H1 (cell line): ENCODE results near the gene SIRT3. TPM values are rescaled to one million over a fixed set of nuclear protein-coding genes. Genes with fewer than 3 reads are reported as not detected.

Experiments used
- CTCF ChIA-PET: fragments of 300-600 bp; sonication (Branson Sonifier 250); formaldehyde crosslinking; loops from one replicate; lab custom pipeline; 2021; ENCODE audit not compliant: partially characterized antibody; lab: Charles Lee
- POLR2A ChIA-PET: fragments of 300-600 bp; sonication (Branson Sonifier 250); formaldehyde crosslinking; loops from one replicate; lab custom pipeline; 2021; ENCODE audit warnings: inconsistent platforms; ENCODE audit not compliant: partially characterized antibody; lab: Charles Lee
- DNase-seq, 2 experiments: peaks; one replicate each; pipeline versions ENCODE4 v3.0.0 to v3.0.0-alpha.2; 2010 to 2022; ENCODE audit warnings: low spot score in 2 of 2, low read depth in 1 of 2, mixed read lengths in 1 of 2
- FAIRE-seq: peaks from 2 replicates; lab custom pipeline; 2011; peaks lifted over from hg19 to GRCh38; lab: Jason Lieb, UNC
- H2AFZ ChIP-seq: 2 replicates; pipeline ENCODE4 v1.8.1; 2012; ENCODE audit warnings: low read length, inconsistent platforms
- H2AK5ac ChIP-seq: 2 replicates; pipeline ENCODE4 v1.6.1; 2013; ENCODE audit warnings: low read depth, low read length
- H2BK120ac ChIP-seq: replicated peaks from 2 replicates; pipeline ENCODE3; 2013; ENCODE audit warnings: low read depth, low read length, inconsistent platforms
- H2BK12ac ChIP-seq: 2 replicates; pipeline ENCODE4 v1.6.1; 2013; ENCODE audit warnings: low read depth, low read length
- H2BK15ac ChIP-seq: 2 replicates; pipeline ENCODE4 v1.6.1; 2013; ENCODE audit warnings: low read length
- H2BK20ac ChIP-seq: 2 replicates; pipeline ENCODE4 v1.6.1; 2013; ENCODE audit warnings: low read length
- H2BK5ac ChIP-seq: 2 replicates; pipeline ENCODE4 v1.6.1; 2013; ENCODE audit warnings: low read depth, low read length
- H3K14ac ChIP-seq: 2 replicates; pipeline ENCODE4 v1.6.1; 2013; ENCODE audit warnings: inconsistent platforms; ENCODE audit not compliant: insufficient read length
- H3K18ac ChIP-seq: 2 replicates; pipeline ENCODE4 v1.6.1; 2013; ENCODE audit warnings: low read length; ENCODE audit errors: extremely low read depth
- H3K23ac ChIP-seq: 2 replicates; pipeline ENCODE4 v1.6.1; 2013; ENCODE audit warnings: inconsistent platforms; ENCODE audit not compliant: insufficient read length
- H3K23me2 ChIP-seq: 2 replicates; pipeline ENCODE4 v1.6.1; 2013; ENCODE audit warnings: low read depth, low read length
- H3K27ac ChIP-seq: 2 replicates; pipeline ENCODE4 v1.6.1; 2011; ENCODE audit warnings: low read depth, low read length, inconsistent platforms
- H3K27me3 ChIP-seq, 4 experiments: replicated peaks in 1 of 4; 1 replicate in 1 of 4; 2 replicates in 3 of 4; pipeline versions ENCODE4 v1.6.1 to v1.8.1; 2011 to 2013; ENCODE audit warnings: low read length in 3 of 4, mild to moderate bottlenecking in 3 of 4, inconsistent platforms in 2 of 4, mixed read lengths in 2 of 4, moderate library complexity in 1 of 4; ENCODE audit not compliant: control insufficient read depth in 3 of 4, insufficient read depth in 3 of 4; ENCODE audit errors: extremely low read depth in 1 of 4
- H3K36me3 ChIP-seq, 4 experiments: 2 replicates each; pipeline versions ENCODE4 v1.6.1 to v1.8.1; 2011 to 2013; ENCODE audit warnings: mild to moderate bottlenecking in 4 of 4, low read length in 3 of 4, moderate library complexity in 2 of 4, control low read depth in 1 of 4, inconsistent platforms in 1 of 4; ENCODE audit not compliant: insufficient read depth in 4 of 4, control insufficient read depth in 2 of 4
- H3K4ac ChIP-seq: replicated peaks from 2 replicates; pipeline ENCODE3; 2013; ENCODE audit warnings: low read length, low read depth, mixed read lengths, inconsistent platforms; ENCODE audit not compliant: insufficient read length
- H3K4me1 ChIP-seq, 4 experiments: replicated peaks in 1 of 4; 1 replicate in 1 of 4; 2 replicates in 3 of 4; pipeline versions ENCODE4 v1.6.1 to v1.8.1; 2011 to 2013; ENCODE audit warnings: low read length in 3 of 4, inconsistent platforms in 2 of 4, mixed read lengths in 1 of 4; ENCODE audit not compliant: insufficient read depth in 4 of 4, control insufficient read depth in 3 of 4
- H3K4me2 ChIP-seq, 2 experiments: 2 replicates each; pipeline versions ENCODE4 v1.6.1 to v1.8.1; 2011 to 2013; ENCODE audit warnings: low read depth in 2 of 2, low read length in 2 of 2, control low read depth in 1 of 2, inconsistent platforms in 1 of 2, mild to moderate bottlenecking in 1 of 2; ENCODE audit not compliant: insufficient read depth in 1 of 2
- H3K4me3 ChIP-seq, 4 experiments: fragments of 200-600, 300-600 bp in 1 of 4; sonication (generic), shearing (Covaris generic), sonication (Bioruptor Twin) in 1 of 4; 2 replicates each; pipeline versions ENCODE4 v1.5.1 to v1.8.1; 2011 to 2016; ENCODE audit warnings: low read length in 4 of 4, low read depth in 3 of 4, control low read depth in 2 of 4, inconsistent platforms in 2 of 4, mild to moderate bottlenecking in 2 of 4, mixed read lengths in 1 of 4, moderate library complexity in 1 of 4; ENCODE audit not compliant: insufficient read depth in 2 of 4; ENCODE audit errors: extremely low read depth in 1 of 4
- H3K56ac ChIP-seq: replicated peaks from 2 replicates; pipeline ENCODE3; 2013; ENCODE audit warnings: low read depth, mild to moderate bottlenecking, mixed read lengths, low read length, inconsistent platforms; ENCODE audit not compliant: insufficient read length
- H3K79me1 ChIP-seq: 2 replicates; pipeline ENCODE4 v1.6.1; 2013; ENCODE audit warnings: low read depth, low read length, control low read depth
- H3K79me2 ChIP-seq, 2 experiments: 2 replicates each; pipeline versions ENCODE4 v1.6.1 to v1.8.1; 2012 to 2013; ENCODE audit warnings: low read length in 2 of 2, mild to moderate bottlenecking in 2 of 2, inconsistent platforms in 1 of 2; ENCODE audit not compliant: insufficient read depth in 2 of 2, control insufficient read depth in 1 of 2
- H3K9ac ChIP-seq, 4 experiments: replicated peaks in 1 of 4; 1 replicate in 1 of 4; 2 replicates in 3 of 4; pipeline versions ENCODE4 v1.6.1 to v1.8.1; 2011 to 2013; ENCODE audit warnings: low read depth in 3 of 4, low read length in 3 of 4, control low read depth in 2 of 4, mild to moderate bottlenecking in 2 of 4, moderate library complexity in 2 of 4, inconsistent platforms in 1 of 4; ENCODE audit errors: extremely low read depth in 1 of 4
- H3K9me3 ChIP-seq, 2 experiments: 2 replicates each; pipeline versions ENCODE4 v1.6.1 to v1.8.1; 2012 to 2013; ENCODE audit warnings: mild to moderate bottlenecking in 2 of 2, moderate library complexity in 2 of 2, control low read depth in 1 of 2, inconsistent platforms in 1 of 2, low read depth in 1 of 2, low read length in 1 of 2, mixed read lengths in 1 of 2; ENCODE audit not compliant: insufficient read depth in 2 of 2
- H4K20me1 ChIP-seq, 2 experiments: replicated peaks in 1 of 2; 2 replicates each; pipeline versions ENCODE3 to v1.8.1; 2011 to 2013; ENCODE audit warnings: inconsistent platforms in 2 of 2, low read length in 2 of 2, mild to moderate bottlenecking in 1 of 2; ENCODE audit not compliant: insufficient read depth in 2 of 2, control insufficient read depth in 1 of 2
- H4K5ac ChIP-seq: 2 replicates; pipeline ENCODE4 v1.6.1; 2013; ENCODE audit warnings: low read length, low read depth, mixed read lengths, inconsistent platforms; ENCODE audit not compliant: insufficient read length
- H4K8ac ChIP-seq: 2 replicates; pipeline ENCODE4 v1.8.0; 2013; ENCODE audit warnings: mild to moderate bottlenecking, moderate library complexity, low read length, inconsistent platforms; ENCODE audit not compliant: insufficient read depth; ENCODE audit errors: extremely low read depth
- H4K91ac ChIP-seq: replicated peaks from 2 replicates; pipeline ENCODE3; 2013; ENCODE audit warnings: low read length, mixed read lengths, inconsistent platforms; ENCODE audit not compliant: insufficient read length
- ATF3 ChIP-seq: IDR thresholded peaks from 2 replicates; pipeline ENCODE4 v1.6.1; 2011; ENCODE audit warnings: low read depth, mild to moderate bottlenecking, low read length; ENCODE audit not compliant: insufficient read depth
- E2F6 ChIP-seq: IDR thresholded peaks from 2 replicates; pipeline ENCODE4 v1.6.1; 2012; ENCODE audit warnings: inconsistent platforms
- GTF2F1 ChIP-seq: IDR thresholded peaks from 2 replicates; pipeline ENCODE4 v1.6.1; 2012; ENCODE audit warnings: low read depth, low read length, improper control_type of control experiment, borderline replicate concordance
- KDM4A ChIP-seq: IDR thresholded peaks from one replicate; pipeline ENCODE4 v1.7.1; 2012; ENCODE audit warnings: low read depth, mild to moderate bottlenecking, moderate library complexity, low read length, inconsistent platforms; ENCODE audit not compliant: severe bottlenecking
- NRF1 ChIP-seq: IDR thresholded peaks from 2 replicates; pipeline ENCODE4 v1.6.1; 2011; ENCODE audit warnings: mild to moderate bottlenecking, low read depth, low read length, improper control_type of control experiment
- RXRA ChIP-seq: IDR thresholded peaks from 2 replicates; pipeline ENCODE4 v1.6.1; 2011; ENCODE audit warnings: low read depth, mild to moderate bottlenecking, low read length, moderate library complexity; ENCODE audit not compliant: insufficient read depth
- SIRT6 ChIP-seq: IDR thresholded peaks from one replicate; pipeline ENCODE4 v1.7.1; 2012; ENCODE audit warnings: low read length, inconsistent platforms
- ZNF274 ChIP-seq: IDR thresholded peaks from 2 replicates; pipeline ENCODE4 v1.7.0; 2012; ENCODE audit warnings: low read length, borderline replicate concordance; ENCODE audit errors: extremely low read depth
- WGBS, 2 experiments: shearing (Covaris generic) in 1 of 2; methylation state at CpG; one replicate each; pipeline versions ENCODE4 v1.1.6 to v1.1.7; 2013 to 2015; ENCODE audit warnings: low lambda C conversion rate in 2 of 2, mixed read lengths in 2 of 2, inconsistent platforms in 1 of 2, low coverage in 1 of 2, missing lambda C conversion rate in 1 of 2; ENCODE audit not compliant: insufficient replicate concordance in 2 of 2, insufficient coverage in 1 of 2, insufficient read length in 1 of 2; ENCODE audit errors: extremely low coverage in 1 of 2, missing lambda C conversion rate in 1 of 2; 5-methylcytosine and 5-hydroxymethylcytosine counted together
- polyA plus RNA-seq, 7 experiments: library from polyadenylated mRNA; depleted of rRNA in 3 of 7; stranded (reverse) in 5 of 7; unstranded in 2 of 7; fragments of >200 nt in 5 of 7; fragments of 200-250 nt in 2 of 7; gene quantifications; 1 replicate in 5 of 7; 2 replicates in 1 of 7; 4 replicates in 1 of 7; pipeline versions ENCODE4 v1.2.1 to v1.2.3, GENCODE V29; 2011 to 2013; ENCODE audit warnings: missing spikeins in 2 of 7, mixed read lengths in 2 of 7
- total RNA-seq: library from RNA; stranded (reverse); fragmentation: NEBNext Ultra II Directional; extraction: Animal tissue kit (Norgen Biotek cat#: 25700); gene quantifications from 2 replicates; pipeline ENCODE4 v1.2.1, GENCODE V29; 2021

SIRT3 gene
- total and polyA plus RNA-seq, 2 of the 8 experiments (the other 6 are each of a cell fraction or from before 2014, with no cell fraction given) = 14.3 to 21.6 TPM

- no peak overlapping the region for H2AK5ac ChIP-seq
- peaks cover 0 to 3% of the 10 kb centered on the region in 2 experiments for H4K20me1 ChIP-seq
- H3K56ac ChIP-seq = no peak overlapping the region
- TF ChIP-seq KDM4A (no peak), E2F6 (no peak), SIRT6 (no peak), GTF2F1 (no peak), NRF1 (no peak), ATF3 (no peak), ZNF274 (no peak), RXRA (no peak)
- H3K79me2 ChIP-seq = peaks cover 4 to 11% of the 10 kb centered on the region in 2 experiments; a peak in 2 of 4 replicates
- H2BK120ac ChIP-seq = no peak overlapping the region
- no peak overlapping the region for H4K8ac ChIP-seq
- no peaks in the 10 kb centered on the region; a peak in 1 of 7 replicates for H3K27me3 ChIP-seq
- no peaks in the 10 kb centered on the region for H3K9me3 ChIP-seq
- H3K9ac ChIP-seq = no peak overlapping the region
- H3K4me2 ChIP-seq = no peak overlapping the region
- H3K18ac ChIP-seq = no peak overlapping the region
- H2AFZ ChIP-seq = no peak overlapping the region
- H3K23me2 ChIP-seq = no peaks in the 10 kb centered on the region
- no peak overlapping the region for H3K27ac ChIP-seq
- no peak overlapping the region for H3K23ac ChIP-seq
- no peak for DNase-seq
- H3K4me3 ChIP-seq = no peak overlapping the region
- H3K14ac ChIP-seq = no peak overlapping the region
- no peak for FAIRE-seq
- CTCF ChIA-PET = interaction anchor here (1.3 to 8.7 kb wide), 2 partner anchors 8 to 118 kb away, joined by 3 to 88 read pairs; no protein-coding TSS in a partner anchor
- H3K4me1 ChIP-seq = no peaks in the 10 kb centered on the region
- WGBS, 2 experiments = 90% methylated on average over 2 of the region's 2 CpGs; no CpG with 5 or more reads in 1 of the 2 experiments
- no peak overlapping the region for H2BK20ac ChIP-seq
- H2BK12ac ChIP-seq = no peak overlapping the region
- peaks cover 14 to 60% (median 43%) of the 10 kb centered on the region in 4 experiments for H3K36me3 ChIP-seq
- H3K79me1 ChIP-seq = no peaks in the 10 kb centered on the region; the same call in 1 of the 2 replicates
- H3K4ac ChIP-seq = no peak overlapping the region
- no peak overlapping the region for H4K5ac ChIP-seq
- POLR2A ChIA-PET = interaction anchor here (0.7 kb wide), 1 partner anchor 114 kb away, joined by 3 read pairs; no protein-coding TSS in a partner anchor
- H2BK5ac ChIP-seq = no peak overlapping the region
- no peak overlapping the region for H4K91ac ChIP-seq
- no peak overlapping the region for H2BK15ac ChIP-seq
These were observed 8.2 kb upstream of the SIRT3 start for GRCh38 chr11:244376-244775.
